ENCODE measurements around the gene DCAF5. TPM values are rescaled to one million over a fixed set of nuclear protein-coding genes. Genes with fewer than 3 reads are reported as not detected.
"Not testable (repeated sequence)": the region's sequence is repeated elsewhere in the genome, so short reads cannot be mapped to it uniquely, and the experiment has no call there.

DCAF5 gene
- total RNA-seq, 1 donor from 2014 or later, result 54.9 TPM

DNA sequence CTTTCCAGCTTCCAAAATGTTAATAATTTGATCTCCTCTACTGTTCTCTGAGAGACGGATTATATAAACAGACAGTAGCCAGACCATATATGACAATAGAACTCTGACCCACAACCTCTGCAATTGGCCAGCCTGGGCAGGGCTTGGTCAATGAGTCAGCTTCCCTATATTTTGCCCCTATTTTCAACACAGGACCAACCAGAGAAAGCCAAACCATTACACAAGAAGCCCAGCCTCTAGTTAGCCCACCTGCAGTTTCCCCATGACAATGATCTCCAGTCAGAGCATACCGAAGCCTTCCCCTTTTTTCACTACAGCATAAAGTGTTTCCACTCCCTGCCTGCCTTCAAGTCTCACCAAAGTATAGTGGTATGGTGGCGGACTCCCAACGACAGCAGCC, 30.8 kb upstream of the DCAF5 start:
- H3K27me3 Mint-ChIP-seq, result peaks cover 16% of the 10 kb centered on the region
- TF ChIP-seq, protein P1, sequence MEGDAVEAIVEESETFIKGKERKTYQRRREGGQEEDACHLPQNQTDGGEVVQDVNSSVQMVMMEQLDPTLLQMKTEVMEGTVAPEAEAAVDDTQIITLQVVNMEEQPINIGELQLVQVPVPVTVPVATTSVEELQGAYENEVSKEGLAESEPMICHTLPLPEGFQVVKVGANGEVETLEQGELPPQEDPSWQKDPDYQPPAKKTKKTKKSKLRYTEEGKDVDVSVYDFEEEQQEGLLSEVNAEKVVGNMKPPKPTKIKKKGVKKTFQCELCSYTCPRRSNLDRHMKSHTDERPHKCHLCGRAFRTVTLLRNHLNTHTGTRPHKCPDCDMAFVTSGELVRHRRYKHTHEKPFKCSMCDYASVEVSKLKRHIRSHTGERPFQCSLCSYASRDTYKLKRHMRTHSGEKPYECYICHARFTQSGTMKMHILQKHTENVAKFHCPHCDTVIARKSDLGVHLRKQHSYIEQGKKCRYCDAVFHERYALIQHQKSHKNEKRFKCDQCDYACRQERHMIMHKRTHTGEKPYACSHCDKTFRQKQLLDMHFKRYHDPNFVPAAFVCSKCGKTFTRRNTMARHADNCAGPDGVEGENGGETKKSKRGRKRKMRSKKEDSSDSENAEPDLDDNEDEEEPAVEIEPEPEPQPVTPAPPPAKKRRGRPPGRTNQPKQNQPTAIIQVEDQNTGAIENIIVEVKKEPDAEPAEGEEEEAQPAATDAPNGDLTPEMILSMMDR (conservative IDR thresholded peaks at IDR 0.05), result no peak
- H3K27ac Mint-ChIP-seq, result no peak overlapping the region
- DNase-seq (ENCODE audit: extremely low spot score, unreplicated experiment), result no peak
- no peaks in the 10 kb centered on the region for H3K36me3 Mint-ChIP-seq
- no peaks in the 10 kb centered on the region for H3K9me3 Mint-ChIP-seq
- H3K4me1 Mint-ChIP-seq (ENCODE audit: unreplicated experiment), result no peaks in the 10 kb centered on the region
- no peak overlapping the region for H3K4me3 Mint-ChIP-seq

- not testable (repeated sequence) for H3K4me1 Mint-ChIP-seq (ENCODE audit: unreplicated experiment); H3K9me3 Mint-ChIP-seq; H3K36me3 Mint-ChIP-seq; H3K4me3 Mint-ChIP-seq; H3K27ac Mint-ChIP-seq; DNase-seq (ENCODE audit: extremely low spot score, unreplicated experiment)
- peaks cover 15% of the 10 kb centered on the region for H3K27me3 Mint-ChIP-seq
These were observed 29.7 kb upstream of the DCAF5 start for GRCh38 chr14:69182580-69182979.

- Mint-ChIP-seq H3K4me3 (no peak overlapping the region), H3K9me3 (no peaks in the 10 kb centered on the region), H3K27me3 (peaks cover 21% of the 10 kb centered on the region), H3K36me3 (no peaks in the 10 kb centered on the region), H3K27ac (no peak overlapping the region), H3K4me1 (ENCODE audit: unreplicated experiment) (no peaks in the 10 kb centered on the region)
- no peak for DNase-seq (ENCODE audit: extremely low spot score, unreplicated experiment)
- TF ChIP-seq, protein P1 (conservative IDR thresholded peaks at IDR 0.05), result no peak
These were observed 28.6 kb upstream of the DCAF5 start for GRCh38 chr14:69181491-69181890.

DNA sequence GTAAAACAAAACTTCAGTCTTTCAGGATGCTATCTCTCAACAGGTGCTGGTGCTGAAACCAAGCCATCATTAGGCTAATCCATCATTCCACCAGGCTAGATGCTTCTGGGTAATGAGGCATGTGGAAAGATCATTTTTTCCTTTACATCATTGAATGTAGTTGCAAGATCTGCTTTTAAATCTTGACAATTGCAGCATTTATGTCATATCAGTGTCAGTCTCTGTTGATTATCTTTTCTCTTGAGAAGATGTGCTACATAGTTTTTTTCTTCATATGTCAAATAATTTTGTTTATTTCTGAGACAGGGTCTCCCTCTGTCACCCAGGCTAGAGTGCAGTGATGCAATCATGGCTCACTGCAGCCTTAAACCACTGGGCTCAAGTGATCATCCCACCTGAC, 22.2 kb upstream of the DCAF5 start:
- no peak for DNase-seq (ENCODE audit: extremely low spot score, unreplicated experiment)
- Mint-ChIP-seq H3K4me3 (no peak overlapping the region), H3K27me3 (peaks cover 13% of the 10 kb centered on the region), H3K9me3 (no peaks in the 10 kb centered on the region), H3K36me3 (no peaks in the 10 kb centered on the region), H3K4me1 (ENCODE audit: unreplicated experiment) (no peaks in the 10 kb centered on the region), H3K27ac (no peak overlapping the region)
- TF ChIP-seq, protein P1 (conservative IDR thresholded peaks at IDR 0.05), result no peak

DNA sequence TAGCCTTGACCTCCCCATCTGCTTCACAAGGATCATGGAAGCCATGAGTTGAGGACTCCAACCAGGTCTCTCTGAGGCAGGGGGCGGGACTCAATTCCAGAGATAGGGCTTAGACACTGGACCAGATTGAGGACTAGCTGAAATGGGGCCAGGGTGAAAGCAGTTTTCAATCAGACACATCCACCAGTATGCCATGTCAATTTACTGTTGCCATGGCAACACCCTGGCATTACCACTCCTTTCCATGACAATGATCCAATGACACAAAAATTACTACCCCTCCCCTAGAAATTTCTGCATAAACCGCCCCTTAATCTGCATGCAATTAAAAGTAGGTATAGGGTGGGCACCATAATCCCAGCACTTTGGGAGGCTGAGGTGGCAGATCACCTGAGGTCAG, 18.6 kb upstream of the DCAF5 start:
- H3K36me3 Mint-ChIP-seq, result no peaks in the 10 kb centered on the region
- peaks cover 5% of the 10 kb centered on the region for H3K27me3 Mint-ChIP-seq
- no peak overlapping the region for H3K27ac Mint-ChIP-seq
- H3K4me3 Mint-ChIP-seq, result no peak overlapping the region
- TF ChIP-seq, protein P1 (conservative IDR thresholded peaks at IDR 0.05), result no peak
- no peak for DNase-seq (ENCODE audit: extremely low spot score, unreplicated experiment)
- H3K4me1 Mint-ChIP-seq (ENCODE audit: unreplicated experiment), result no peaks in the 10 kb centered on the region
- no peaks in the 10 kb centered on the region for H3K9me3 Mint-ChIP-seq

DNA sequence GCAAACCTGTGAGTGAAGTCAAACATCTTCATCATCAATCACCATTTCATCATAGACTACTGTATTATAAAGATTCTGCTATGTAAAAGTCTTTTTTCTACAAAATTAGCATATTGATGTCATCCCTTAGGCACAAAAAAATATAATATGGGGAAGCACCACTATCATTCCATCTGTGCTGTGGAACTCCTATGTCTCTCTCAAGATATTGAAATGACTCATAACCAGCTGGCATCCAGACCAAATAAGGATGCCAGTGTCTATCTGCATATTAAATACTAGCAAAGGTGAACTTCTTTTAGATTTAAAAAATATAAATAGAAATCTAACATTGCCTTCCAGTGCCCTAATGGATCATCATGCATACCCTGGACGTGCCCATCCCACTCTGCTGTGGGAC, 17.9 kb upstream of the DCAF5 start:
- Mint-ChIP-seq H3K27me3 (peaks cover 4% of the 10 kb centered on the region), H3K4me3 (no peak overlapping the region), H3K4me1 (ENCODE audit: unreplicated experiment) (no peaks in the 10 kb centered on the region), H3K27ac (no peak overlapping the region), H3K36me3 (no peaks in the 10 kb centered on the region), H3K9me3 (no peaks in the 10 kb centered on the region)
- TF ChIP-seq, protein P1 (conservative IDR thresholded peaks at IDR 0.05), result no peak
- no peak for DNase-seq (ENCODE audit: extremely low spot score, unreplicated experiment)

GRCh38 chr14:69165787-69166186, 12.9 kb upstream of the DCAF5 start:
- not testable (repeated sequence) for H3K27ac Mint-ChIP-seq; H3K4me3 Mint-ChIP-seq; H3K9me3 Mint-ChIP-seq; DNase-seq (ENCODE audit: extremely low spot score, unreplicated experiment); H3K36me3 Mint-ChIP-seq; H3K4me1 Mint-ChIP-seq (ENCODE audit: unreplicated experiment)
- H3K27me3 Mint-ChIP-seq, result peaks cover 16% of the 10 kb centered on the region

All from type B pancreatic cell (in vitro differentiated cells).